Measurements from ENCODE around the gene NLN.
"Not testable (repeated sequence)": the region's sequence is repeated elsewhere in the genome, so short reads cannot be mapped to it uniquely, and the experiment has no call there.

NLN gene

GRCh38 chr5:65835191-65835590 lies 113.2 kb downstream of the NLN start:
- DNase-seq = no peak

DNA sequence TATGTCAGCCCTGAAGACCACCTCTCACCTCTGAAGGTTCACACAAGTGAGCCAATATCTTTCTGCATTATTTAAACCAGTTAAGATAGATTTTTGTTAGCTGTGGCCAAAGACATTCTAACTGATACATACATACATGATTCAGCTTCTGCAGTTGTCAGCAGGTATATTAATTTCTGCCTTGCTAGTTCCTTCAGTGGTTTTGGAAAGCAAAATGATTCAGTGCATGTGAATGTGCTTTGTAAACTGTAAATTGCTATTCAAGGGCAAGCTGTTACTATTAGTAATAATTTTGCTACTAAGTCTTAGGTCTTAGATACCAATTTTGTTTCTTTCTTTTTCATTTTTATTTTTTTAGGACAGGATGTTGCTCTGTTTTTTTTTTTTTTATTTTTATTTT lies 115.1 kb downstream of the NLN start:
- DNase-seq = no peak

DNA sequence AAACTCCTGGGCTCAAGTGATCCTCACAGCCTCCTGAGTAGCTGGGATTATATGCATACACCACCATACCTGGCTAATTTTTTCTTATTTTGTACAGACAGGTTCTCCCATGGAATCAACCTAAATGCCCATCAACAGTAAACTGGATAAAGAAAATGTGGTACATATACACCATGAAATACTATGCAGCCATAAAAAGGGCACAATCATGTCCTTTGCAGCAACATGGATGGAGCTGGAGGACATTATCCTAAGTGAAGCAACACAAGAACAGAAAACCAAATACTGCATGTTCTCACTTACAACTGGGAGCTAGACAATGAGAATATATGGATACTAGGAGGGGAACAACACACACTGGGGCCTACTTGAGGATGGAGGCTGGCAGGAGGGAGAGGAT lies 117.2 kb downstream of the NLN start:
- DNase-seq = not testable (repeated sequence)

GRCh38 chr5:65840071-65840470 lies 118.1 kb downstream of the NLN start:
- no peak for DNase-seq

DNA sequence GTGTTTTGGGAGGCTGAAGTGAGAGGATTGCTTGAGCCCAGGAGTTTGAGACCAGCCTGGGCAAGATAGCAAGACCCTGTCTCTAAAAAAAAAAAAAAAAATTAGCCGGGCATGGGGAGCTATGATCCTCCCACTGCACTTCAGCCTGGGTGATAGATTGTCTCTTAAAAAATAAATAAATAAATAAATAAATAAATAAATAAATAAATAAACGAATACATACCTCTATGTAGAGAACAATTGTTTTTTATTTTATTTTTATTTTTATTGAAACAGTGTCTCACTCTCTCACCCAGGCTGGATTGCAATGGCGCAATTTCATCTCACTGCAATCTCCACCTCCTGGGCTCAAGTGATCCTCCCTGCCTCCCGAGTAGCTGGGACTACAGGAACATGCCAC lies 122.8 kb downstream of the NLN start:
- not testable (repeated sequence) for DNase-seq

DNA sequence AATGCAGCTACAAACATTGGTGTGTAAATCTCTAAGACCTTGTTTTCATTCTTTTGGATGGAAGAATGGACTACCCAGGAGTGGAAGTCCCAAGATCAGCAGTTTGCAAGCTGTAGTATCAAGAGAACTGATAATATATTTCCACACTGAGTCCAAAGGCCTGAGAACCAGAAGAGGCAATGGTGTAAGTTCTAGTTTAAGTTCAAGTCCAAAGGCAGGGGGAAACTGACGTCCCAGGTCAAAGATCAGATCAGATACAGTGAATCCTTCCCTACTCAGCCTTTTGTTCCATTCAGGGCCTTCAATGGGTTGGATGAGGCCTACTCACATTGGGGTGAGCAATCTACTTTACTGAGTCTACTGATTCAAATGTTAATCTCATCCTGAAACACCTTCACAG lies 124.1 kb downstream of the NLN start:
- no peak for DNase-seq

GRCh38 chr5:65847019-65847418 lies 125.0 kb downstream of the NLN start:
- DNase-seq = not testable (repeated sequence)

GRCh38 chr5:65849918-65850317 lies 127.9 kb downstream of the NLN start:
- not testable (repeated sequence) for DNase-seq

GRCh38 chr5:65854925-65855324 lies 132.9 kb downstream of the NLN start:
- no peak for DNase-seq

DNA sequence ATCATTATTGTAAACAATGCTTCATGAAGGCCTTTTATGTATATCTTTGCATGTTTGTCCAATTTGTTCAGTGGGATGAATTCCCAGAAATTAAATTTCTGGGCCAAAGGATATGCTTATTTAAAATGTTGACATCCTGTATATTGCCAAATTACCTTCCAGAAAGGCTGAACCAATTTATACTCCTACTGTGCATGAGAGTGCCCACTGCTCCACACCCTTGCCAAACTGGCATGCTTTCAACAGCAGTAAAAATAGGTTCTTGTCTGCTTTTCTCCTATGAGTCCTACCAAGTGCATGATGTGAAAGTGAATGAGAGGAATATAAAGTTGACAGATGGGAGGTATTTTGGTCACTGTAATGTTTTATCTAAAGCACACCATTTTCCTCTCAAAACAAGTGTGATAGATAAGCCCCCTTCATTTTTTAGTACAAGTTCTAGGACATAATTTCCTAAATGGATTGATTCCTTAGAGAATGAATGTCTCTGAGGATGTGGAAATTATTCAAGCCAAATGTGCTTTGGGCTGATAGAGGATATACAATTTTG lies 133.8 kb downstream of the NLN start:
- no peak for DNase-seq

- DNase-seq = no peak
Measured at GRCh38 chr5:65856520-65856919, 134.5 kb downstream of the NLN start.

DNA sequence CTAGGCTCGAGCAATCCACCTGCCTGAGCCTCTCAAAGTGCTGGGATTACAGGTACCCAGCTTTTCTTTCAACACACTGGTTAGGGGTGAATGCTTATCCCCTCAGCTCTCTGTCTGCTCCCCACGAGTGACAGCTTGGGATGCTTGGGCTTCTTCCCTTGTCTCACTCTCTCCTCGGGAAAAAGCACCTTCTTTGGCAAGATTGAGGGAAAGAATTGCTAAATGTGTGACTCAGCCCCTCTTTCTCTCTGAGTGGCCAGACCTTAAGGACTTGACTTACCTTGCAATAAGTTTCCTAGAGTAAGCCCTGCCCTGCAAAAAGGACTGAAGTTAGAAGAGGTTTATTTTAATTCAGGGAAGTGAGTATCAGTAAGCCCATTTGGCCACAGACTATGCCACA lies 136.3 kb downstream of the NLN start:
- DNase-seq = no peak

GRCh38 chr5:65861830-65862241 lies 139.8 kb downstream of the NLN start:
- DNase-seq = no peak

DNA sequence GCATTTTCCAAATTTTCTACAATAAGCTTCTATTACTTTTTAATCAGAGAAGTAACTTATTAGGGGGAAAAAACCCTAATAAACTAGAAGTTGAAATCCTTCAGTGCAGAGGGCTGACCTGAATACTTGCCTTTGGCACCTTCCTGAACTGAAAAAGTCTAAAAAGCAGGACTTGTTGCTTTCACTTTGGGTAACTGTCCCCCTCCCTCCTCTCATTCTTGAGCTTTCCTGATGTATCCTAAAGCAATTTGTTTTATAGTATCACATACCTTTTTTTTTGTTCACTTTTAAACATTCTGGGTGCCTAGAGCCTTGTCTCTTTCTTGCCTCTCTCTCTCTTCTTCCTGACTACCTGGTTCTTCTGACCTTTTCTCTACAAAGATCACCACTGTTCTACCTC lies 140.4 kb downstream of the NLN start:
- no peak for DNase-seq

DNA sequence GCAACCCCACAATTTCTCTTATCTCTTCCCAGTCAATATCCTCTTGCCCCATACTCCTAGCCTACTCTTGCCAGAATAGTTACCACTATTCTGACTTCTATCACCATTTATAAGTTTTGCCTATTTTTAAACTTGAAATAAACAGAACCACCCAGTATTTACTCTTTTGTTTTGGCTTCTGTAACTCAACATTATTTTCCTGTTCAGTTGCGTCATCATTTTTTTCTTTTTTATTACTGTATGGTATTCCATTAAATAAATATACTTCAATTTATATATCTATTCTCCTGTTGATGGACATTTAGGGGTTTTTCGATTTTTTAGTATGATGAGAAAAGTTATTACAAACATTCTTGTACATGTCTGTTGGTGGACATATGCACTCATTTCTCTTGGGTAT lies 141.7 kb downstream of the NLN start:
- DNase-seq = no peak

DNA sequence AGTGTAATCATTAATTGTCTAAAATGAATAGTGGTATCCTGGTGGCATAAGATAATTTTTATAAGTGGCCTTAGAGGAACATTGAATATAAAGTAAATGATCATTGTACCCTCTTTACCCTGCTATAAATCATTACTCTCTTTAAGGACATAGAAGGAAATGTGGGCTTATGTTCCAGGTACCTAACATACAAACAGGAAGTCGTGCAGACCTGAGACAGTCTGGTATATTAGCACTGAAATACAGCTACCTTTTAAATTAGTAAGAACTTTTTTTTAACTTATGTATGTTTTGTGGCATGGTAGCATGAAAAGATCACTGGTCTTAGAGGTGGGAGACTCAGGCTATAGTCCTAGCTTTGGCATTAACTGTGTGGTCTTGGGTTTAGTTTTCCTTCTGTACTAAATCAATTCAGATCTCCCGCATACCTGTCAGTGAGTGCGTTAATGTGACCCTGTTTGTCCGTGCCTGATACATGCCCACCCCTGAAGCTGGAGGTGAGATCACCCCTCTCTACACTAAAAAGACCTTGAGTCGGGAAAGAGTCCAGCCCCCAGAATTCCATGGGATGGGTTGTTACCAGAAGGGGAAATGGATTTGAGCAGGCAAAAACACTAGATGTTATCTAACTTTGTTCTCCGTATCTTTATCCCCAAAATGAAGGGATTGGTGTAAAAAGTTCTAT lies 145.0 kb downstream of the NLN start:
- DNase-seq = no peak

DNA sequence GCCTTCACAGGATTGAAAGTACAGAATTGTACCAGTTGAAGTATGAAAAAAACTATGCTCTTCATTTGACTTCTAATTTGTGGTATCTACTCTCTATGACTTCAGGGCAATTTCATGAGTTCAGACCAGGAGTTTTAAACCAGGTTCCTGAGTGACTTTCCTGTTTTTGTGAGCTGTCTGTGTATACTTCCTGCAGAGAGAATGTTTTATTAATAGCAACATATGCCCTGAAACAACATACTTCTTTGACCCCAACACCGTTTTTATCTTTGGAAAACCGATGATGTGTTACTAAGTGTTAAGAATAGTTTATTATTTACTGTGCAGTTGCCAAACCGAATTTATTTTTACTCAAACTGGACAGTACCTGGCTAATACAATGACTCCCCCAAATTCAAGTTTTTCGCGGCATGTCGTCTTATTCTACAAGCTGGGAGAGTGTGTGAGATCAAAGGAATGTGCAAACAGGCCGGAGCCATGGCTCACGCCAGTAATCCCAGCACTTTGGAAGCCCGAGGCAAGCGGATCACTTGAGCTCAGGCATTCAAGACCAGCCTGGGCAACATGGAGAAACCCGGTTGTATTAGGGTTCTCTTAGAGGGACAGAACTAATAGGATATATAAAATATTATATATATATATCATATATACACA lies 145.7 kb downstream of the NLN start:
- DNase-seq = no peak

DNA sequence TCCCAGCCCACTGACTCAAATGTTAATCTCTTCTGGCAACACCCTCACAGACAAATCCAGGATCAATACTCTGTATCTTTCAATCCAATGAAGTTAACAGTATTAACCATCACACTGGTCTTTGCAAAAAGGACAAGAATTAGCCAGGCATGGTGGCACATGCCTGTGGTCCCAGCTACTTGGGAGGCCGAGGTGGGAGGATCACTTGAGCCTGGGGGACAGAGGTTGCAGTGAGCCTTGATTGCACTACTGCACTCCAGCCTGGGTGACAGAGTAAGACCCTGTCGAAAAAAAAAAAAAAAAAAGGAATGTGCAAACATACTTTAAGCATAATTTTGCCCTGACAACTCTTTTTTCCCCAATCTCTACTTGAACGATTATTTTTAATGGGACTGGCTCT lies 146.5 kb downstream of the NLN start:
- DNase-seq = no peak

- DNase-seq = no peak
Measured at GRCh38 chr5:65871182-65871581, 149.2 kb downstream of the NLN start.

GRCh38 chr5:65871776-65872175 lies 149.8 kb downstream of the NLN start:
- not testable (repeated sequence) for DNase-seq

- DNase-seq = no peak
Measured at GRCh38 chr5:65873181-65873750, 151.3 kb downstream of the NLN start.

DNA sequence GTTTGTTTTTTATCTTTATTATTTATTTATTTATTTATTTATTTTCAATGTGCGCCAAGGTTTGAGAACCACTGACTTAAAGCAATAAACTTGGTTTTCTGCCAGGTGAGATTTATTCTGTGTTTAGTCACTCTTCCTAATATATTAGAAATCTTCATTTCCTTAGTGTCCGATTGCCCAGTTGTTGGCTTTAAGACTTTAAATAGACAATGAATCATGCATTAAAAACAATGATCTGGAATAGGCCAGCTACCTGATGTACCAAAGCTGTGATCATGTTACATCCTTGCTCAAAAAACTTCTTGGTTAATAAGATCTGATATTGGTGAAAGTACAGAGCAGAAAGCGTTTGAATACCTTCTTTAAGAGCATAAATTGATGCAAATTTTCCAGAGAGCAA lies 152.2 kb downstream of the NLN start:
- DNase-seq = no peak

DNA sequence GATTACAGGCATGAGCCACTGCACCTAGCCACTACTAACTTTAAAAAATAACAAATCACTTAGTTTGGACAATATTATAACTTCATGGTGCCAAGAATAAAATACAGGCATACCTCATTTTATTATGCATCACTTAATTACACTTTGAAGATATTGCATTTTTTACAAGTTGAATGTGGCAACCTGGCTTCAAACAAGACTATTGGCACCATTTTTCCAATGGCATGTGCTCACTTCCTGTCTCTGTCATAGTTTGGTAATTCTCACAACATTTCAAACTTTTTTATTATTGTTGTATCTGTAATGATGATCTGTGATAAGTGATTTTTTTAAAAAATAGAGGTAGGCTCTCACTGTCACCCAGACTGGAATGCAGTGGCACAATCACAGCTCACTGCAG lies 154.5 kb downstream of the NLN start:
- DNase-seq = no peak

- DNase-seq = no peak
Measured at GRCh38 chr5:65876970-65877369, 155.0 kb downstream of the NLN start.

All from activated T-cell treated with anti-CD3 and anti-CD28 coated beads, Interleukin-2, amount 50 U/mL, for 1 hour (primary cell).